HepG2 (cell line): ENCODE measurements around the gene GCN1. TPM values are rescaled to one million over a fixed set of nuclear protein-coding genes. Genes with fewer than 3 reads are reported as not detected.

Experiments used
- KDM5B ChIP-seq: sonication (generic); formaldehyde crosslinking; IDR thresholded peaks from 2 replicates; pipeline ENCODE4 v1.4.0; 2020; ENCODE audit warnings: missing genetic modification reagents, mild to moderate bottlenecking, borderline replicate concordance
- MEF2D ChIP-seq: sonication (generic); formaldehyde crosslinking; IDR thresholded peaks from 2 replicates; pipeline ENCODE4 v1.5.1; 2020; ENCODE audit warnings: mild to moderate bottlenecking, missing genetic modification reagents
- NR2F6 ChIP-seq, 2 experiments: IDR thresholded peaks; 2 replicates each; pipeline ENCODE4 v1.6.1; 2016; ENCODE audit warnings: antibody characterized with exemption in 1 of 2, mild to moderate bottlenecking in 1 of 2
- NR3C1 ChIP-seq: sonication (generic); formaldehyde crosslinking; IDR thresholded peaks from 2 replicates; pipeline ENCODE4 v1.4.0; 2020; ENCODE audit warnings: missing genetic modification reagents
- RFX5 ChIP-seq: IDR thresholded peaks from 2 replicates; pipeline ENCODE4 v1.6.1; 2011; ENCODE audit warnings: low read depth, low read length, improper control_type of control experiment
- SNAI1 ChIP-seq: sonication (generic); formaldehyde crosslinking; IDR thresholded peaks from 2 replicates; pipeline ENCODE4 v1.5.0; 2020; ENCODE audit warnings: mild to moderate bottlenecking, missing genetic modification reagents, borderline replicate concordance
- SOX6 ChIP-seq, 2 experiments: fragments of 450-650 bp in 1 of 2; sonication (generic) in 1 of 2; formaldehyde crosslinking in 1 of 2; IDR thresholded peaks; 2 replicates each; pipeline versions ENCODE4 v1.4.0 to v1.6.1; 2017 to 2020; ENCODE audit warnings: antibody characterized with exemption in 1 of 2, mild to moderate bottlenecking in 1 of 2, missing genetic modification reagents in 1 of 2
- ZNF614 ChIP-seq: IDR thresholded peaks from 2 replicates; pipeline ENCODE4 v1.6.1; 2018; ENCODE audit warnings: missing biosample characterization, missing genetic modification reagents, inconsistent platforms, borderline replicate concordance
- ZNF761 ChIP-seq: sonication (generic); formaldehyde crosslinking; conservative IDR thresholded peaks from 2 replicates; pipeline ENCODE4 v1.4.0; 2020; ENCODE audit warnings: mild to moderate bottlenecking, missing genetic modification reagents
- polyA plus RNA-seq, 8 experiments: library from polyadenylated mRNA; depleted of rRNA in 3 of 8; stranded (reverse) in 7 of 8; unstranded in 1 of 8; fragments of >200 nt; fragmentation: Illumina TruSeq in 4 of 8; extraction: Trizol in 4 of 8; gene quantifications; 2 replicates each; pipeline versions ENCODE4 v1.2.1 to v1.2.3, GENCODE V29; 2011 to 2016; ENCODE audit warnings: low read depth in 4 of 8, missing spikeins in 1 of 8, mixed read lengths in 1 of 8; ENCODE audit not compliant: insufficient read depth in 1 of 8
- total RNA-seq, 5 experiments: library from RNA; depleted of rRNA; stranded (reverse); fragments of >200 nt; fragmentation: Illumina TruSeq; extraction: Trizol; gene quantifications; 2 replicates each; pipeline ENCODE4 v1.2.3, GENCODE V29; 2016; ENCODE audit warnings: low read depth in 1 of 5
- TF ChIP-seq, protein P1 (sequence below): sonication (generic); formaldehyde crosslinking; IDR thresholded peaks from 2 replicates; pipeline ENCODE4 v1.8.1; 2023; ENCODE audit warnings: mild to moderate bottlenecking, inconsistent platforms, moderate library complexity, missing genetic modification reagents, borderline replicate concordance
- TF ChIP-seq, protein P2 (sequence below): sonication (generic); formaldehyde crosslinking; IDR thresholded peaks from 2 replicates; pipeline ENCODE4 v1.5.1; 2020; ENCODE audit warnings: mild to moderate bottlenecking, missing genetic modification reagents, moderate library complexity
- TF ChIP-seq, protein P3 (sequence below): sonication (generic); formaldehyde crosslinking; conservative IDR thresholded peaks from 2 replicates; pipeline ENCODE4 v1.4.0; 2020; ENCODE audit warnings: mild to moderate bottlenecking, missing genetic modification reagents, moderate library complexity
- TF ChIP-seq, protein P4 (sequence below): sonication (generic); formaldehyde crosslinking; conservative IDR thresholded peaks from 2 replicates; pipeline ENCODE4 v1.4.0; 2020; ENCODE audit warnings: missing genetic modification reagents
- TF ChIP-seq, protein P5 (sequence below): sonication (generic); formaldehyde crosslinking; IDR thresholded peaks from 2 replicates; pipeline ENCODE4 v1.4.0; 2020; ENCODE audit warnings: missing genetic modification reagents

GCN1 gene
- total and polyA plus RNA-seq, 2 of the 13 experiments (the other 11 are each of a cell fraction or from before 2014, with no cell fraction given), result 58.2 to 83.0 TPM

DNA sequence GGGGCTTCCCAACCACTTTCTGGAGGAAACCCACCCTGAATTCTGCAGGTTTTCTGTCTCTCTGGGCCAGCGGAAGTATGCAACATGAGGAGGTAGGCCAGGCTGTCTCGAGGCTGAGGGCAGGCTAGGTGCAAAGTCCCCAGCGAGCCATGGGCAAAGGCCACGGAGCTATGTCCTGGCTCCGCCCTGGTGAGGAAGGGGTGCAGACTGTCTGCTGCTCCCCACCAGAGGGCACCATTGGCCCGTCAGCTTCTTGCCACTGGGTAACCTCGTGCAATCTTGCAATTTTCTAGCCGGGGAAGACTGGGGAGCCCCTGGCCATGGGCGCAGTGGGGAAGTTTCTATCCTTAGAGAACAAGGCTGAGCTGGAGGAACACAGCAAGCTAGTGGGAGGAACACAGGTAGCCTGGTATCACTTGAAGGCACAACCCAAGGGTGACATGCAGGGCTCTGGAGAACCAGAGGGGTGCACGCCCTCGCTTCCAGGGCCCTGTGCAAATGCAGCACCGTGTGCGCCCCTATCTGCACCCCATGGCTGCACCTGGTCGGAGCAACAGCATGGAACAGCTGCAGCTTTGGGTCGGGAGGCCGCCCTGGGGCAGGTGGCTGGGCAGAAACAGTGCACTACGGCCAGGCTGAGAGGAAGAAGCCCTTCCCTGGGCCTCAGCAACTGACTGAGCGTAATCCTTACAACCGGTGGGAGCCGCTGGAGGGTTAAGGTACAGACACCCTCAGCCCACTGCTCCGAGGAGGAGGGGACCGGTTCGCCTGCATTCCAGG is 34.0 kb upstream of the GCN1 start (continued):
- TF ChIP-seq, protein P1, sequence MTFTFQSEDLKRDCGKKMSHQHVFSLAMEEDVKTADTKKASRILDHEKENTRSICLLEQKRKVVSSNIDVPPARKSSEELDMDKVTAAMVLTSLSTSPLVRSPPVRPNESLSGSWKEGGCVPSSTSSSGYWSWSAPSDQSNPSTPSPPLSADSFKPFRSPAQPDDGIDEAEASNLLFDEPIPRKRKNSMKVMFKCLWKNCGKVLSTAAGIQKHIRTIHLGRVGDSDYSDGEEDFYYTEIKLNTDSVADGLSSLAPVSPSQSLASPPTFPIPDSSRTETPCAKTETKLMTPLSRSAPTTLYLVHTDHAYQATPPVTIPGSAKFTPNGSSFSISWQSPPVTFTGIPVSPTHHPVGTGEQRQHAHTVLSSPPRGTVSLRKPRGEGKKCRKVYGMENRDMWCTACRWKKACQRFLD (CRISPR knock-in tag), result no peak
- TF ChIP-seq MEF2D (CRISPR knock-in tag), result peak; percentile 84
- no peak; the same call in 1 of the 2 replicates for TF ChIP-seq KDM5B (CRISPR knock-in tag)
- TF ChIP-seq NR2F6 (IDR thresholded peaks at IDR 0.05), result peak; percentile 60; the same call in 1 of the 2 replicates
- peak; percentile 92 for TF ChIP-seq NR2F6 (CRISPR knock-in tag; IDR thresholded peaks at IDR 0.05)
- TF ChIP-seq, protein P2, sequence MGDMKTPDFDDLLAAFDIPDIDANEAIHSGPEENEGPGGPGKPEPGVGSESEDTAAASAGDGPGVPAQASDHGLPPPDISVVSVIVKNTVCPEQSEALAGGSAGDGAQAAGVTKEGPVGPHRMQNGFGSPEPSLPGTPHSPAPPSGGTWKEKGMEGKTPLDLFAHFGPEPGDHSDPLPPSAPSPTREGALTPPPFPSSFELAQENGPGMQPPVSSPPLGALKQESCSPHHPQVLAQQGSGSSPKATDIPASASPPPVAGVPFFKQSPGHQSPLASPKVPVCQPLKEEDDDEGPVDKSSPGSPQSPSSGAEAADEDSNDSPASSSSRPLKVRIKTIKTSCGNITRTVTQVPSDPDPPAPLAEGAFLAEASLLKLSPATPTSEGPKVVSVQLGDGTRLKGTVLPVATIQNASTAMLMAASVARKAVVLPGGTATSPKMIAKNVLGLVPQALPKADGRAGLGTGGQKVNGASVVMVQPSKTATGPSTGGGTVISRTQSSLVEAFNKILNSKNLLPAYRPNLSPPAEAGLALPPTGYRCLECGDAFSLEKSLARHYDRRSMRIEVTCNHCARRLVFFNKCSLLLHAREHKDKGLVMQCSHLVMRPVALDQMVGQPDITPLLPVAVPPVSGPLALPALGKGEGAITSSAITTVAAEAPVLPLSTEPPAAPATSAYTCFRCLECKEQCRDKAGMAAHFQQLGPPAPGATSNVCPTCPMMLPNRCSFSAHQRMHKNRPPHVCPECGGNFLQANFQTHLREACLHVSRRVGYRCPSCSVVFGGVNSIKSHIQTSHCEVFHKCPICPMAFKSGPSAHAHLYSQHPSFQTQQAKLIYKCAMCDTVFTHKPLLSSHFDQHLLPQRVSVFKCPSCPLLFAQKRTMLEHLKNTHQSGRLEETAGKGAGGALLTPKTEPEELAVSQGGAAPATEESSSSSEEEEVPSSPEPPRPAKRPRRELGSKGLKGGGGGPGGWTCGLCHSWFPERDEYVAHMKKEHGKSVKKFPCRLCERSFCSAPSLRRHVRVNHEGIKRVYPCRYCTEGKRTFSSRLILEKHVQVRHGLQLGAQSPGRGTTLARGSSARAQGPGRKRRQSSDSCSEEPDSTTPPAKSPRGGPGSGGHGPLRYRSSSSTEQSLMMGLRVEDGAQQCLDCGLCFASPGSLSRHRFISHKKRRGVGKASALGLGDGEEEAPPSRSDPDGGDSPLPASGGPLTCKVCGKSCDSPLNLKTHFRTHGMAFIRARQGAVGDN, result peak; percentile 98
- peak; percentile 16; the same call in 1 of the 2 replicates for TF ChIP-seq ZNF614 (CRISPR knock-in tag)
- TF ChIP-seq, protein P3, sequence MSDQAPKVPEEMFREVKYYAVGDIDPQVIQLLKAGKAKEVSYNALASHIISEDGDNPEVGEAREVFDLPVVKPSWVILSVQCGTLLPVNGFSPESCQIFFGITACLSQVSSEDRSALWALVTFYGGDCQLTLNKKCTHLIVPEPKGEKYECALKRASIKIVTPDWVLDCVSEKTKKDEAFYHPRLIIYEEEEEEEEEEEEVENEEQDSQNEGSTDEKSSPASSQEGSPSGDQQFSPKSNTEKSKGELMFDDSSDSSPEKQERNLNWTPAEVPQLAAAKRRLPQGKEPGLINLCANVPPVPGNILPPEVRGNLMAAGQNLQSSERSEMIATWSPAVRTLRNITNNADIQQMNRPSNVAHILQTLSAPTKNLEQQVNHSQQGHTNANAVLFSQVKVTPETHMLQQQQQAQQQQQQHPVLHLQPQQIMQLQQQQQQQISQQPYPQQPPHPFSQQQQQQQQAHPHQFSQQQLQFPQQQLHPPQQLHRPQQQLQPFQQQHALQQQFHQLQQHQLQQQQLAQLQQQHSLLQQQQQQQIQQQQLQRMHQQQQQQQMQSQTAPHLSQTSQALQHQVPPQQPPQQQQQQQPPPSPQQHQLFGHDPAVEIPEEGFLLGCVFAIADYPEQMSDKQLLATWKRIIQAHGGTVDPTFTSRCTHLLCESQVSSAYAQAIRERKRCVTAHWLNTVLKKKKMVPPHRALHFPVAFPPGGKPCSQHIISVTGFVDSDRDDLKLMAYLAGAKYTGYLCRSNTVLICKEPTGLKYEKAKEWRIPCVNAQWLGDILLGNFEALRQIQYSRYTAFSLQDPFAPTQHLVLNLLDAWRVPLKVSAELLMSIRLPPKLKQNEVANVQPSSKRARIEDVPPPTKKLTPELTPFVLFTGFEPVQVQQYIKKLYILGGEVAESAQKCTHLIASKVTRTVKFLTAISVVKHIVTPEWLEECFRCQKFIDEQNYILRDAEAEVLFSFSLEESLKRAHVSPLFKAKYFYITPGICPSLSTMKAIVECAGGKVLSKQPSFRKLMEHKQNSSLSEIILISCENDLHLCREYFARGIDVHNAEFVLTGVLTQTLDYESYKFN (CRISPR knock-in tag), result peak; percentile 85
- TF ChIP-seq, protein P4, sequence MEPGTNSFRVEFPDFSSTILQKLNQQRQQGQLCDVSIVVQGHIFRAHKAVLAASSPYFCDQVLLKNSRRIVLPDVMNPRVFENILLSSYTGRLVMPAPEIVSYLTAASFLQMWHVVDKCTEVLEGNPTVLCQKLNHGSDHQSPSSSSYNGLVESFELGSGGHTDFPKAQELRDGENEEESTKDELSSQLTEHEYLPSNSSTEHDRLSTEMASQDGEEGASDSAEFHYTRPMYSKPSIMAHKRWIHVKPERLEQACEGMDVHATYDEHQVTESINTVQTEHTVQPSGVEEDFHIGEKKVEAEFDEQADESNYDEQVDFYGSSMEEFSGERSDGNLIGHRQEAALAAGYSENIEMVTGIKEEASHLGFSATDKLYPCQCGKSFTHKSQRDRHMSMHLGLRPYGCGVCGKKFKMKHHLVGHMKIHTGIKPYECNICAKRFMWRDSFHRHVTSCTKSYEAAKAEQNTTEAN (CRISPR knock-in tag), result 0 out of 2 replicates have a peak, but pooled peaks have one; percentile 16
- no peak for TF ChIP-seq RFX5
- TF ChIP-seq, protein P5, sequence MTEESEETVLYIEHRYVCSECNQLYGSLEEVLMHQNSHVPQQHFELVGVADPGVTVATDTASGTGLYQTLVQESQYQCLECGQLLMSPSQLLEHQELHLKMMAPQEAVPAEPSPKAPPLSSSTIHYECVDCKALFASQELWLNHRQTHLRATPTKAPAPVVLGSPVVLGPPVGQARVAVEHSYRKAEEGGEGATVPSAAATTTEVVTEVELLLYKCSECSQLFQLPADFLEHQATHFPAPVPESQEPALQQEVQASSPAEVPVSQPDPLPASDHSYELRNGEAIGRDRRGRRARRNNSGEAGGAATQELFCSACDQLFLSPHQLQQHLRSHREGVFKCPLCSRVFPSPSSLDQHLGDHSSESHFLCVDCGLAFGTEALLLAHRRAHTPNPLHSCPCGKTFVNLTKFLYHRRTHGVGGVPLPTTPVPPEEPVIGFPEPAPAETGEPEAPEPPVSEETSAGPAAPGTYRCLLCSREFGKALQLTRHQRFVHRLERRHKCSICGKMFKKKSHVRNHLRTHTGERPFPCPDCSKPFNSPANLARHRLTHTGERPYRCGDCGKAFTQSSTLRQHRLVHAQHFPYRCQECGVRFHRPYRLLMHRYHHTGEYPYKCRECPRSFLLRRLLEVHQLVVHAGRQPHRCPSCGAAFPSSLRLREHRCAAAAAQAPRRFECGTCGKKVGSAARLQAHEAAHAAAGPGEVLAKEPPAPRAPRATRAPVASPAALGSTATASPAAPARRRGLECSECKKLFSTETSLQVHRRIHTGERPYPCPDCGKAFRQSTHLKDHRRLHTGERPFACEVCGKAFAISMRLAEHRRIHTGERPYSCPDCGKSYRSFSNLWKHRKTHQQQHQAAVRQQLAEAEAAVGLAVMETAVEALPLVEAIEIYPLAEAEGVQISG (CRISPR knock-in tag), result peak; percentile 80
- no peak; the same call in 1 of the 2 replicates for TF ChIP-seq SNAI1 (CRISPR knock-in tag)
- TF ChIP-seq ZNF761 (CRISPR knock-in tag), result no peak
- no peak for TF ChIP-seq NR3C1 (CRISPR knock-in tag)
- TF ChIP-seq SOX6 (IDR thresholded peaks at IDR 0.05), result no peak
- peak; percentile 65 for TF ChIP-seq SOX6 (CRISPR knock-in tag; IDR thresholded peaks at IDR 0.05)
